Left kidney (tissue), 2 donors: Measurements from ENCODE around the gene MAP4K4. TPM values are rescaled to one million over a fixed set of nuclear protein-coding genes. Genes with fewer than 3 reads are reported as not detected.

Experiments
- DNase-seq: peaks from one replicate; pipeline ENCODE4 v3.0.0-alpha.2; 2013
- polyA plus RNA-seq: library from polyadenylated mRNA; unstranded; fragments of 120-200 nt; gene quantifications from one replicate; pipeline ENCODE4 v1.2.1, GENCODE V29; 2013; ENCODE audit not compliant: insufficient read length

The MAP4K4 gene
- polyA plus RNA-seq, 1 donor = 88.4 TPM

GRCh38 chr2:101788995-101789970 is 91.8 kb downstream of the MAP4K4 start:
- DNase-seq = no peak

GRCh38 chr2:101790416-101790815 is 92.9 kb downstream of the MAP4K4 start:
- no peak for DNase-seq

GRCh38 chr2:101790857-101791256 is 93.3 kb downstream of the MAP4K4 start:
- DNase-seq = no peak

GRCh38 chr2:101792208-101792607 is 94.7 kb downstream of the MAP4K4 start:
- DNase-seq = no peak

GRCh38 chr2:101793277-101793969 is 95.9 kb downstream of the MAP4K4 start:
- DNase-seq = no peak

GRCh38 chr2:101794141-101794540 is 96.6 kb downstream of the MAP4K4 start:
- no peak for DNase-seq

- no peak for DNase-seq
These were observed 97.5 kb downstream of the MAP4K4 start for GRCh38 chr2:101795033-101795432.

- no peak for DNase-seq
These were observed 99.5 kb downstream of the MAP4K4 start for GRCh38 chr2:101796825-101797600.

GRCh38 chr2:101801496-101801895 is 104.0 kb downstream of the MAP4K4 start:
- no peak for DNase-seq

GRCh38 chr2:101802329-101802728 is 104.8 kb downstream of the MAP4K4 start:
- no peak for DNase-seq

GRCh38 chr2:101803128-101803527 is 105.6 kb downstream of the MAP4K4 start:
- DNase-seq = no peak

GRCh38 chr2:101803945-101804696 is 106.6 kb downstream of the MAP4K4 start:
- DNase-seq = no peak

- no peak for DNase-seq
These were observed 107.9 kb downstream of the MAP4K4 start for GRCh38 chr2:101805152-101806088.

- DNase-seq = no peak
These were observed 108.6 kb downstream of the MAP4K4 start for GRCh38 chr2:101806123-101806522.

GRCh38 chr2:101806701-101807100 is 109.2 kb downstream of the MAP4K4 start:
- no peak for DNase-seq

GRCh38 chr2:101807242-101807641 is 109.7 kb downstream of the MAP4K4 start:
- no peak for DNase-seq

GRCh38 chr2:101808006-101808562 is 110.6 kb downstream of the MAP4K4 start:
- no peak for DNase-seq

GRCh38 chr2:101809698-101810097 is 112.2 kb downstream of the MAP4K4 start:
- DNase-seq = no peak

- no peak for DNase-seq
These were observed 113.9 kb downstream of the MAP4K4 start for GRCh38 chr2:101811226-101812015.
